Stimulated activated effector memory CD8-positive, alpha-beta T cell treated with anti-CD3 and anti-CD28 coated beads, Interleukin-12 subunit alpha, Interleukin-12 subunit beta, amount 100 ng/mL, for 72 hours (primary cell): ENCODE data around the gene SDC1.
"Not testable (repeated sequence)": the region's sequence is repeated elsewhere in the genome, so short reads cannot be mapped to it uniquely, and the experiment has no call there.

Experiments
- ATAC-seq: fragments of 150-1000 bp; cut with Tn5 transposase; 2 replicates; pipeline ENCODE4 v1.10.0; 2021
- DNase-seq, 2 donors: peaks; one replicate each; pipeline ENCODE4 v3.0.0; 2021 to 2022; ENCODE audit warnings: low spot score in 2 of 2
- H3K27ac Mint-ChIP-seq: one replicate; pipeline ENCODE4 v1.8.0; 2022; ENCODE audit warnings: mild to moderate bottlenecking, mixed read lengths
- H3K36me3 Mint-ChIP-seq: one replicate; pipeline ENCODE4 v1.8.0; 2022; ENCODE audit warnings: mild to moderate bottlenecking, mixed read lengths
- H3K4me1 Mint-ChIP-seq: one replicate; pipeline ENCODE4 v1.8.0; 2022; ENCODE audit warnings: mixed read lengths
- H3K4me3 Mint-ChIP-seq: one replicate; pipeline ENCODE4 v1.8.0; 2022; ENCODE audit warnings: mild to moderate bottlenecking, mixed read lengths
- H3K9me3 Mint-ChIP-seq: one replicate; pipeline ENCODE4 v1.8.0; 2022; ENCODE audit warnings: mixed read lengths

The SDC1 gene

DNA sequence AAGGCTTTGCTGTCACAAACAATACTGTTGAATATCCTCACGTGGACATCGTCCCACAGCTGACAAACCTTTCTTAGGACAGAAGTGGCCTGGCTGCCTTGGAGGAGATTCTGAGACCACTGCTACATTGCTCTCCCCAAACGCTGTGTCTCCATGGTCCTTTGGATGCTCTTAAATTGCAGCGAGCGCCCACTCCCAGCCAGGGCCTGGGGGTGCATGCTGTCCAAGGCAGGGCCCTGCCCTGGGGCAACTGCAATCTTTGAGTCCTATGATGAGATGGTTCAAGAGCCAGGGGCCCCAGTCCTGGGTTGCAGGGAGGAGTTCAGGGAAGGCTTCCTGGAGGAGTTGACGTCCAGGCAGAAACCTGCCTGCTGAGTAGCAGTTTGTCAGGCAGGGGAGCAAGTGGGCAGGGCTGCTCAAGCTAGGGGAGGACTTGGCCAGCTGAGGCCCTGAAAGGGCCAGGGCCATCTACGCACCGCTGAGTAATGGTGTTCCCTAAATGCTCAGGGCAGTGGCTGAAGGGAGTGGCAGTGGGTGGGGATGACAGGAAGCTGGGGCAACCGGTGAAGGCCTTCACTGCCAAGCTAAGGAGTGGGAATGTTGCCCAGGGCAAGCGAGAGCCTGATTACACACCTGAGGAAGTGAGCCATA lies 10.8 kb upstream of the SDC1 start:
- Mint-ChIP-seq H3K27ac (peak overlapping the region; percentile 20), H3K9me3 (no peaks in the 10 kb centered on the region), H3K4me1 (no peaks in the 10 kb centered on the region), H3K4me3 (no peak overlapping the region), H3K36me3 (no peaks in the 10 kb centered on the region)
- DNase-seq: peak in 1 of 2 donors; percentile 44
- peak; percentile 17 for ATAC-seq

DNA sequence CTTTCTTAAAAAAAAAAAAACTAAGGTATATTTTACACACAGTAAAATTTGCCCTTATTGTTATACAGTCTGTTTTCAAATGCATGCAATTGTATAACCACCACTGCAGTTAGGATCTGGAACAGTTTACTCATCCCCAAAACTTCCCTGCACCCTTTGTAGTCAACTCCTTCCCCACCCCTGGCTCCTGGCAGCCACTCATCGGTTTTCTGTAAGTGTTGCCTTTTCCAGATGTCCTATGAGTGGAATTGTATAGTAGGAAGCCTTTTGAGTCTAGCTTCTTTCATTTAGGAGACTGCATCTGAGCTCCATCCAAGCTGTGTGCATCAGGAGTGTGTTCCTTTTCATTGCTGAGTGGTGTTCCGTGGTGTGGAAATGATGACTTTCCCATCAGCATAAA lies 9.7 kb upstream of the SDC1 start:
- H3K36me3 Mint-ChIP-seq, ATAC-seq: not testable (repeated sequence)

DNA sequence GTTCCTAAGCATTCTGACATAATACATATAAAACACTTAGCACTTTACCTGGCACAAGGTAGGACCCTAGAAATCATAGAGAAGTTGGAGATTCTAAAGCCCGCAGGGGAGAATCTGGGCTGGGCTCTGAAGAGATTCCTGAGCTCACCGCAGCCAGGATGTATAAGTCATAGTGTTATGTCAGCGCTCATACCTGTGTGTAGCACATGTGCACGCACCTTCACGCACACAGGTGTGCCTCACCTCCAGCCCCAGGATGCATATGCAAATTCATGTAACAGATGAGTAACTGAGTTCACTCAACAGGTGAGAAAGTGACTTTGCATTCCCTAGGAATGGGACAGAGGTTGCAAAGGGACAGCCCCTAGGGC lies 7.9 kb upstream of the SDC1 start:
- Mint-ChIP-seq H3K27ac (no peak overlapping the region), H3K4me1 (no peaks in the 10 kb centered on the region), H3K9me3 (no peaks in the 10 kb centered on the region), H3K4me3 (no peak overlapping the region), H3K36me3 (no peaks in the 10 kb centered on the region)
- no peak for DNase-seq
- ATAC-seq: no peak

More for the DNA sequence above, 9.7 kb upstream of the SDC1 start:
- not testable (repeated sequence) for H3K4me3 Mint-ChIP-seq, H3K4me1 Mint-ChIP-seq, H3K9me3 Mint-ChIP-seq, H3K27ac Mint-ChIP-seq, DNase-seq

DNA sequence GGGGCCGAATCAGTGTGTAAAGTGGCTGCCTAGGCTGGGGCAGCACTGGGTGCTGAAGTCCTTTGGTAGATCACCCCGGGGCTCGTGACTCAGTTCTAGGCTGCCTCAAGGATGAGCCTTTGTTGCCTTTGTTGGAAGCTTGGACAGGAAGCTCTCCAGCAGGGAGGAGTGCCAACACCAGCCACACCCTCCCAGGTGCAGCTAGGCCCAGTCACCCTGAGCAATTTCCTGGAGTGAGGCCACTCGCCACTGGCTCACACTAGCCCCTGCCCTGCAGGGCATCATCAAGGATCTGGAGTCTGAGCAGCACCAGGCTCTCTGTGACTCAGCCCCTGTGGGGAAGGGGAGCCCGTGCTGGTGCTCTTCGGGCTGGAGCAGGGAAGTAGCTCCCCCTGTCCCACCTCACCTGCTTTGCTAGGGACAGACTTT lies 6.7 kb upstream of the SDC1 start:
- no peak overlapping the region for H3K4me3 Mint-ChIP-seq
- H3K9me3 Mint-ChIP-seq: no peaks in the 10 kb centered on the region
- ATAC-seq: peak; percentile 43
- no peaks in the 10 kb centered on the region for H3K4me1 Mint-ChIP-seq
- H3K36me3 Mint-ChIP-seq: no peaks in the 10 kb centered on the region
- DNase-seq: peak in 1 of 2 donors; percentile 43
- no peak overlapping the region for H3K27ac Mint-ChIP-seq

DNA sequence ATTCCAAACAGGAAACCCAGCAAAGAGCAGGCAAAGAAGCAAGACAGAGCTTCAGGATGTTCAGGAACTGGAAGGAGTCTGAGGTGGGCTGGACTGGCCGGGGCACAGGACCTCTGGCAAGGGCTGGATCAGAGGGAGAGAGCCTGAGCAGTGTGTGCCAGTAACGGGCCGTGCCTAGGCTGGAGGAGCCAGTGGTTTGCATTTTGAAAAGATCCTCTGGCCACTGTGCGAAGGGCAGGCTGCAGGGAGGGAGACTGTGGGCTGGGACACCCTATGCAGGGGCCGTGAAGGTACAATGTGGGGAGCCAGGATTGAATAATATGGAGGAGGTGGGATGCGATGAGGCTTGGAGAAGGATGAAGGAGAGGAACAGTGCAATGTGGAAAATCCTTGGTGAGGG lies 6.2 kb upstream of the SDC1 start:
- Mint-ChIP-seq H3K9me3 (no peaks in the 10 kb centered on the region), H3K36me3 (no peaks in the 10 kb centered on the region), H3K4me3 (no peak overlapping the region), H3K27ac (no peak overlapping the region), H3K4me1 (no peaks in the 10 kb centered on the region)
- peak; percentile 25 for ATAC-seq
- DNase-seq: no peak

DNA sequence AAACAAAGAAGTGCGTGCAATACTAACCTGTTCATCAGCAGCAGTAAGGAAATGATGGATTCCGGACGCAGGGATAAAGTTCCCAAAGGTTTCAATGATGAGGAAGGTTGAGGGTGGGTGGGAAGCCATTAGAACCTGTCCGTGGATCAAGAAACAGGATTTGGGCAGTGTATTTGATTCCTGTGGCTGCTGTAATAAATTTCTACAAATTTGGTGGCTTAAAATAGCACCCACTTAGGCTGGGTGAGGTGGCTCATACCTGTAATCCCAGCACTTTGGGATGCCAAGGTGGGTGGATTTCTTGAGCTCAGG lies 5.1 kb upstream of the SDC1 start:
- no peak overlapping the region for H3K27ac Mint-ChIP-seq
- DNase-seq: no peak
- no peak overlapping the region for H3K4me3 Mint-ChIP-seq
- H3K9me3 Mint-ChIP-seq: no peaks in the 10 kb centered on the region
- ATAC-seq: no peak
- H3K36me3 Mint-ChIP-seq: no peaks in the 10 kb centered on the region
- H3K4me1 Mint-ChIP-seq: peaks cover 6% of the 10 kb centered on the region

DNA sequence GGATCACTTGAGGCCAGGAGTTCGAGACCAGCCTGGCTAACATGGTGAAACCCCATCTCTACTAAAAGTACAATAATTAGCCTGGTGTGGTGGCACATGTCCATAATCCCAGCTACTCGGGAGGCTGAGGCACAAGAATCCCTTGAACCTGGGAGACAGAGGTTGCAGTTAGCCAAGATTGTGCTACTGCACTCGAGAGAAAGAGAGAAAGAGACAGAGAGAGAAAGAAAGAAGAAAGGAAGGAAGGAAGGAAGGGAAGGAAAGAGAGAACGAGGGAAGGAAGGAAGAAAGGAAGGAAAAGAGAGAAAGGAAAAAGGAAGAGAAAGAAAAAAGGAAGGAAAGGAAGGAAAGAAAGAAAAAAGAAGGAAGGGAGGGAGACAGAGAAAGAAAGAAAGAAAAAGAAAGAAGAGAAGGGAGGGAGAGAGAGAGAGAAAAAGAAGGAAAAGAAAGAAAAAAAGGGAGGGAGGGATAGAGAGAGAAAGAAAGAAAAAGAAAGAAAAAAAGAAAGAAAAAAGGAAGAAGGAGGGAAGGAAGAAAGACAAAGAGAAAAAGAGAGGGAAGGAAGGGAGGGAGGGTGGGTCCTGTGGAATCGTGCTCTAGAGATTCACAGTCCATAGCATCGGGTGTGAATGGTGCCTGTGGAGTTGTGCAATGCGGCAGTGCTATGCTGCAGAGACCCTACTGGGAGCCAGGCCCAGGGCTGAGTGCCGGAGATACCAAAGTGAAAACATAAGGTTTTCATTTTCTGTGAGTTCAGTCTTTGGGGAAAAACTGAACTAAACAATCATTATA lies 4.6 kb upstream of the SDC1 start:
- Mint-ChIP-seq H3K4me1 (peaks cover 6% of the 10 kb centered on the region), H3K27ac (no peak overlapping the region), H3K9me3 (no peaks in the 10 kb centered on the region), H3K4me3 (no peak overlapping the region), H3K36me3 (no peaks in the 10 kb centered on the region)
- no peak for DNase-seq
- ATAC-seq: no peak

DNA sequence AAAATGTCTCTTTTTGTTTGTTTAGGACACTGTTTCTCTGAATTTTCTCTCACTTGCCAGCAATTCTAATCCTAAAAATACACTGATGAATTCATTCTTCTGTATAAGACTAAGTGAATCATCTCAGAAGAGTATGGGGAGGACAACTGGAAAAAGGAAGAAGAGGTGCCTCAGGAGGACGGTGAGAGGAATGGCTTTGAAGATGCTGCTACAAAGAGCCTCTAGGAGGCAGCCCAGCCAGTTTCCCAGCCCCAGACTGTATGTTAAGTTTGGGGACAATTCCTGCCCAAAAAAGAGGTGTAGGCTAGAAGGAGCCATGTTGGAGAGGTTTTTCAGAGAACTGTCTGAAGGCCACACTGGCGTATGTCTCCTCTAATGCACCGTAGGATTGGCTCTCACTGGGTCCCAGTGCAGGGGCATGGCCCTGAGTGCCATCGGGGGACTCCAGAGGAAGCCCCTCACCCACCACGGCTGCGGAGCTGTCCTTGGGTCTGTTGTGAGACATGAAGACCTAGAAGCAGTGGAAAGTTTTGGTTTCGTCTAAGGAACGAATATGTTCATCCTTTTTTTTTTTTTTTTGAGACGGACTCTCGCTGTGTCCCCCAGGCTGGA lies 3.1 kb upstream of the SDC1 start:
- Mint-ChIP-seq H3K36me3 (no peaks in the 10 kb centered on the region), H3K27ac (no peak overlapping the region), H3K9me3 (no peaks in the 10 kb centered on the region), H3K4me1 (peaks cover 6% of the 10 kb centered on the region), H3K4me3 (no peak overlapping the region)
- ATAC-seq (no peak), DNase-seq (no peak)

DNA sequence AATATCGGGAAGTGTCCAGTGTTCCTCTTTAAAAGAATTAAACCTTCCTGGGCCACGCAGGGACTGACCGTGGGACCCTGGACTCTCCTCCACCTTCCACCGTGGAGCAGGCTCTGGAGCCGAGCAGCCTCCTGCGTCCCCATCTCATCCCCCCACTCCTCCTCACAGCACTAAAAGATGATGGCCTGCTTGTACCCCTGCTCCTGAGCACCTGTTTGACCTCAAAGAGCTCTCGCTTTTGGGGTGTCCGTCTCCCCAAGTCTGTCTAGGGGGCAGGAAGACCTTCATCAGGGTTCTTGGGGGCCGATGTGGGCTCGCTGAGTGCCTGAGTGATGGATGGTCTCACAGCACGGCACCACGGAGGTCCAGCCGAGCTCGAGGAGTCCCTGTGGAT lies 1.2 kb upstream of the SDC1 start:
- DNase-seq (no peak), ATAC-seq (no peak)
- Mint-ChIP-seq H3K27ac (no peak overlapping the region), H3K9me3 (no peaks in the 10 kb centered on the region), H3K4me1 (peaks cover 6% of the 10 kb centered on the region), H3K4me3 (peak overlapping the region; percentile 52), H3K36me3 (no peaks in the 10 kb centered on the region)

DNA sequence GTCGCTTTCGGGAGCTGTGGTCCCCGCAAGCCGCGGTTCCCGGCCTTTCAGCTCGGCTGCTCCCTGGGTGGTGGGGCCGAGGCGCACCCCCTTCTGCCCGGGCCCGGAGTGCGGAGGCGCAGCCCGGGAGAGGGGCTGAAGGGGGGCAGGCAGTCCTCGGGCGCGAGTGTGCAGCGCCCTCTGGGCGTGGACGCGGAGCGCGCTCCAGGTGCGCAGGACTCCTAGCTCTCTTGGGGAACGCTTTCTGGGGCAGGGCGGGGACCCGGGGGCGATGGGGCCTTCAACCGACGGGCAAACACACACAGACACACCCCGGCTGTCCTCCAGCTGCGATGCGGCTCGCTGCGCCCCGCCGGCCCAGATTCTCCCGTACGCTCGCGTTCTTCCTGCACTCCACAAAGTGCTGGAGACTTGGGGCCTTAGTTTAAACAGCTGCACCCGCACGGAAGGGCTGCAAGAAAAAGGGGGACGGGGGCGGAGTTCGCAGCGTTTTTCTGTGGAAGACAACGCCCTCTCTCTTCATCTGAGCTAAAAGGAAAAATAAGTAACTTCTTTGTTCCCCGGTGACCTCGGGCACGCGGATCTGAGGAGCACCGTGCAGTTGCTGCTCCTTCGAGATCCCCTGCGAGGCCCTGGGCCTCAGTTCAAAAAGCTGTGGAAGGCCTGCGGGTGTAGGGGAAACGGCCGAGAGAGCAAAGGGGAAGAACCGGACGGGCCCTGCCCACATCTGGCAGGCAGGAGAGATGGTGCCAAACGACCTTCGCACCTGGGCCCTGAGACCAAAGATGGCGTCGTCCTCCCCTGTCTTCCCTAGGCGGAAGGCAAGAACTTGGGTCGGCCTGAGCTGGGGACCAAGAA lies 593 bp upstream of the SDC1 start:
- DNase-seq: peak in 1 of 2 donors; percentile 64
- no peak overlapping the region for H3K27ac Mint-ChIP-seq
- no peaks in the 10 kb centered on the region for H3K9me3 Mint-ChIP-seq
- H3K4me3 Mint-ChIP-seq: peak overlapping the region; percentile 52
- H3K36me3 Mint-ChIP-seq: no peaks in the 10 kb centered on the region
- peaks cover 6% of the 10 kb centered on the region for H3K4me1 Mint-ChIP-seq
- peak; percentile 60 for ATAC-seq

DNA sequence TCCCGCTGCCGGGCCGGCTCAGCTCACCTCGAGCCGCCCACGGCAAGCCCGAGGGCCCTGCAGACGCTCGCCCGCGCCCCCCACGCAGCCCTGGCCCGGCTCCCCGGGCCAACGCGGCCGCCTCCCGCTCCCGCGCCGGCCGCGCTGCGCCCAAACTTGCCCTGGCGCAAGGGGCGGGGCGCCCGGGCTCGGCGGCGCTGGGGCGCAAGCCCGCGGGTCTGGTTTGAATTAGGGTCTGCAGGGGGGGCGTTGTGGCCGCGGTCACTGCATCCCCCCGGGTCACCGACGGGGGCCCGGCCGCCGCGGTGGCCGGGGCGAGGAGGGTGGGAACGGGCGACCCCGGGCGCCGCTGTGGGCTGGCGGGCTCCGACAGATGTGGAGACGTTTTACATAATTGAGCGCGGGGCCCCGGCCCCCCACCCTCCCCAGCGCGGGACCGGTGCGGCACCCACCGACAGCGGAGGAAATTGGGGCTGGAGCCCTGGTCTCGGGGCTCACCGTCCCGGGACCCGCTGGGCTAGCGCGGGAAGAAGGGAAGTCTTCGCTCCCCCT lies 690 bp downstream of the SDC1 start:
- Mint-ChIP-seq H3K9me3 (no peaks in the 10 kb centered on the region), H3K4me3 (peak overlapping the region; percentile 40), H3K4me1 (peaks cover 6% of the 10 kb centered on the region), H3K36me3 (no peaks in the 10 kb centered on the region), H3K27ac (no peak overlapping the region)
- DNase-seq (no peak), ATAC-seq (peak; percentile 8)

DNA sequence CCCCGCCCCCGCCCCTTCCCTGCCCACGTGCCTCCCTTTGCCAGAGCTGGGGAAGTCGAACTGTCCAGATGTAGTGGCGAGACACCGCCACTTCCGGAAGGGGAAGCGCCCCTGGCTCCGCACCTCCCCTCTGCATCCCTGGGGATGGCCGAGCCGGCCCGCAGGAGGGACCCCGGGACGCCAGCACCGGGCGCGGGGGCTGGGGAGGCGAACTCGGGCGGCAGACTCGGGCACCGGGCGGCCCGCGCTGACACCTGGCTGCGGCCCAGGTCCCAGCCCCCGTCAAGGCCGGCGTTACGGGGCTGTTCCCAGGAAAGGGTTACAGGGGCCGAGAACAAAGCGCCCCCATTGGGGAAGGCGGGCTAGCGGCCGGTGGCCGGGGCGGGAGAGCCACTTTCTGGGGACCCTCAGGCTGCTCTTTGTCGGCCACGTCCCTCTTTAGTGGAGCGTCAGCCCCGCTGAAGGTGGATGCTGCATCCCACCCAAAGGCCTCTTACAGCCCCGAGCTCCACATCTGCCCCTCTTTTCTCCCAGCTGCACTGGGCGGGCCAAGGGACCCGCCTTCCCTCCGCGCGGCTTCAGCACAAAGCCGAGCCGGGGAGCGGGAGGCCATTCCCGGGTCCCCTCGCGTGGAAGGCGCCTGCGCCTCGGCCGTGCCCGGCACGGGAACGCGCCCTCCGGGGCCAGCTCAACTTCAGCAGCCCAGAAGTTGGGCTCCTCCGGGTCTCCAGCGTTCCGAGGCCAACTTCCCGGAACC lies 1.3 kb downstream of the SDC1 start:
- peak in 1 of 2 donors; percentile 59 for DNase-seq

DNA sequence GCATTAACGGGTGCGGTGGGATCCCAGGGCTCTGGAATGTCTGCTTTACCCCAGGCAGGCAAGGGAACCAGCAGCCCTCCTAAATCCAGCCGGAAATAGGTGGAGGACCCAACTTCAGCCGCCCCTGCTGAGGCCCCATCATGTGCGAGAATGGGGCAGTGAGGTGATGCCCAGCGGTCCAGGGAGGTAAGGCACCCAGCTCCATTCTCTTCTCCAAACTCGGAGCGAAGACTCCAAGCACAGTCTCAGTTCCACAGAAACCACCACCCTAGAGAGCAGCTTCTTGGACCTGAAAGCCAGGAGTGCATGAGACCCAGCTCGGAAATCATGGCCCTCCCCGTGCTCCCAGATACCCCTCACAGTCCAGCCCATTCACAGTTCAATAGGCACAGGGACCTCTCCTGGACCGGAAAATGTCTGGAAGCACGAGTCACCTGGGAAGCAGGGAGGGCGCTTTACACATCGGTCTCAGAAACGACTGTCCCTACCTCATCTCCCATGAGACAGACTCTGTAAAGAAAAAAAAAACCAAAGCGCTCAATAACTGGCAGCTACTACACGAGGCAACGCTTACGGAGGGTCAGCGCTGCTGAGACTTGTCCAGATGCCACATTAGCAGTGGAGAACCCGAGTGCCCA lies 2.0 kb downstream of the SDC1 start:
- H3K36me3 Mint-ChIP-seq: no peaks in the 10 kb centered on the region
- no peaks in the 10 kb centered on the region for H3K9me3 Mint-ChIP-seq
- no peak overlapping the region for H3K27ac Mint-ChIP-seq
- ATAC-seq (no peak), DNase-seq (no peak)
- H3K4me1 Mint-ChIP-seq: peaks cover 6% of the 10 kb centered on the region
- H3K4me3 Mint-ChIP-seq: peak overlapping the region; percentile 40

More for the DNA sequence above, 1.3 kb downstream of the SDC1 start:
- no peak overlapping the region for H3K27ac Mint-ChIP-seq
- peak; percentile 7 for ATAC-seq
- peaks cover 6% of the 10 kb centered on the region for H3K4me1 Mint-ChIP-seq
- H3K4me3 Mint-ChIP-seq: peak overlapping the region; percentile 40
- no peaks in the 10 kb centered on the region for H3K9me3 Mint-ChIP-seq
- no peaks in the 10 kb centered on the region for H3K36me3 Mint-ChIP-seq
